Peyer's patch (tissue), 4 donors: Measurements from ENCODE around the gene EPAS1. TPM values are rescaled to one million over a fixed set of nuclear protein-coding genes. Genes with fewer than 3 reads are reported as not detected.

ENCODE experiments used
- DNase-seq, 3 donors: peaks; one replicate each; pipeline ENCODE4 v3.0.0-alpha.2; 2017 to 2019
- H3K27ac ChIP-seq, 4 donors: fragments of 200-600 bp; sonication (generic); one replicate each; pipeline ENCODE4 v1.5.1; 2016 to 2019
- H3K27me3 ChIP-seq, 2 donors: fragments of 200-600 bp; sonication (generic); one replicate each; pipeline ENCODE4 v1.5.1; 2019
- H3K36me3 ChIP-seq, 3 donors: fragments of 200-600 bp; sonication (generic); one replicate each; pipeline ENCODE4 v1.5.1; 2016 to 2019
- H3K4me1 ChIP-seq, 4 donors: fragments of 200-600 bp; sonication (generic); one replicate each; pipeline ENCODE4 v1.5.1; 2016 to 2019
- H3K4me3 ChIP-seq, 4 donors: fragments of 200-600 bp; sonication (generic); 1 replicate in 3 of 4; 2 replicates in 1 of 4; pipeline ENCODE4 v1.5.1; 2016 to 2019; ENCODE audit warnings: mild to moderate bottlenecking in 1 of 4
- H3K9me3 ChIP-seq, 4 donors: fragments of 200-600 bp; sonication (generic); one replicate each; pipeline ENCODE4 v1.5.1; 2016 to 2019; ENCODE audit warnings: mild to moderate bottlenecking in 1 of 4
- POLR2A ChIP-seq, 2 donors: fragments of 450-650 bp; IDR thresholded peaks; one replicate each; pipeline ENCODE4 v1.5.1; 2017; ENCODE audit warnings: antibody characterized with exemption in 2 of 2, mild to moderate bottlenecking in 2 of 2, moderate library complexity in 2 of 2
- total RNA-seq, 4 donors: library from RNA; depleted of rRNA; stranded (reverse); fragments of >200 nt; gene quantifications; one replicate each; pipeline ENCODE4 v1.1.0, GENCODE V29; 2016
- TF ChIP-seq, protein P1 (sequence below), 6 experiments: fragments of 450-650 bp in 4 of 6; fragments of 200-600 bp in 2 of 6; sonication (generic) in 1 of 6; IDR thresholded peaks; one replicate each; pipeline ENCODE4 v1.5.1; 2017 to 2019; ENCODE audit warnings: antibody characterized with exemption in 6 of 6, mild to moderate bottlenecking in 3 of 6, moderate library complexity in 1 of 6

EPAS1 gene
- total RNA-seq, 4 donors from 2014 or later = 114 to 240 (median 196) TPM

DNA sequence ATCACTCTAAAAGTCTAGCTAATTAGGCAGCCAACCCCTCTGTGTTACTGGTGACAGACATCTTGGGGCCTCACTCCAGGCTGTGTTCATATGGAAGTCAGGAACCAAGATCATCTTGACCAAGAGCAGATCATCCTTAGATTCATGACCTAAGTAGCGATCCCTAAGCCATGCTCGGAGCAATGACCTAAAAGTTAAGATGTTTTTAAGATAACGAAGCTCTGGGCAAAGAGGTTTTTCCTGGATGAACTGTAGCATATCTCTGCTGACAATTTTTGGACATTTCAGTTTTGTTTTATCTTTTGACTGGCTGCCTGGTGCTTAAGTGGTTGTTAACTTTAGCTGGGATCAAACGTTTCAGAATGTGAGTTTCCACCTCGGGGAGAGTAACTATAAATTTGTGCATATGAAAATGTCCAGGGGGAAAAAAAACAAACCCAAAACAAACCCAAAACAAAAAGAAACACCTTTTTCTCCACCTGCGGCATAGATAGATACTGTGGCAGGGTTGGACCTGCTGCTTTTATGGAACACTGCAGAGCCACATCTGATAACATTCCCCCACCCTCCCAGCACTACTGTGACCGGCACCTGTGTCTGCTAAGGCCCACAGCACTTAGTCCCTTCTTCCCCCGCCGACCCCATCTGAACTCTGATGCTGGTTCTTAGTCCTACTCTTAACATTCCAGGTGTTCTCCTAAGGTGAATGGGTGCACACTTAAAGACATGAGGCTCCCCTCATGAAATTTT lies 45.5 kb downstream of the EPAS1 start:
- Histone ChIP-seq H3K27ac (no peak overlapping the region), H3K4me3 (no peak overlapping the region), H3K9me3 (no peaks in the 10 kb centered on the region), H3K27me3 (no peaks in the 10 kb centered on the region), H3K4me1 (peaks cover 0 to 17% (median 0%) of the 10 kb centered on the region in 4 donors), H3K36me3 (no peaks in the 10 kb centered on the region)
- no peak for TF ChIP-seq POLR2A (IDR thresholded peaks at IDR 0.05)
- TF ChIP-seq, protein P1, sequence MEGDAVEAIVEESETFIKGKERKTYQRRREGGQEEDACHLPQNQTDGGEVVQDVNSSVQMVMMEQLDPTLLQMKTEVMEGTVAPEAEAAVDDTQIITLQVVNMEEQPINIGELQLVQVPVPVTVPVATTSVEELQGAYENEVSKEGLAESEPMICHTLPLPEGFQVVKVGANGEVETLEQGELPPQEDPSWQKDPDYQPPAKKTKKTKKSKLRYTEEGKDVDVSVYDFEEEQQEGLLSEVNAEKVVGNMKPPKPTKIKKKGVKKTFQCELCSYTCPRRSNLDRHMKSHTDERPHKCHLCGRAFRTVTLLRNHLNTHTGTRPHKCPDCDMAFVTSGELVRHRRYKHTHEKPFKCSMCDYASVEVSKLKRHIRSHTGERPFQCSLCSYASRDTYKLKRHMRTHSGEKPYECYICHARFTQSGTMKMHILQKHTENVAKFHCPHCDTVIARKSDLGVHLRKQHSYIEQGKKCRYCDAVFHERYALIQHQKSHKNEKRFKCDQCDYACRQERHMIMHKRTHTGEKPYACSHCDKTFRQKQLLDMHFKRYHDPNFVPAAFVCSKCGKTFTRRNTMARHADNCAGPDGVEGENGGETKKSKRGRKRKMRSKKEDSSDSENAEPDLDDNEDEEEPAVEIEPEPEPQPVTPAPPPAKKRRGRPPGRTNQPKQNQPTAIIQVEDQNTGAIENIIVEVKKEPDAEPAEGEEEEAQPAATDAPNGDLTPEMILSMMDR (IDR thresholded peaks at IDR 0.05) = no peak
- DNase-seq = no peak

DNA sequence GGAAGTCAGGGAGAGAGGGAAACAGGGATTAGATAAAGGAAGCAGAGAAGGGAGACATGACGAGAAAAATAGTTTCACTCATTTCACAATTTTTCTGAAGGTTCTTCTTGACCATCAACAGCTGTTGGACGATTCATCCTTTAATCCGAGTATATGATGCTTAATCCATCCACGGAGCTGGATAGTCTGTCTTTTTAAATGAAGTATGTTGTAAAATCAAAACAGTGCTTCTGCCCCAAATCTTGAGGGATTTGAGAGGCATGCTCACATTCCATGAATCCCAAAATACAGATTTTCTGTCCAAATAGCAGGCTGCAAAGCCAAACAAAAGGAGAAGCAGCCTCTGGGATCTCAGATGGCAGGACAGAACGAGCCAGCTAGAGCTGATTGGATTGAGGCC lies 47.5 kb downstream of the EPAS1 start:
- no peak for TF ChIP-seq POLR2A (IDR thresholded peaks at IDR 0.05)
- TF ChIP-seq, protein P1 (IDR thresholded peaks at IDR 0.05) = no peak
- Histone ChIP-seq H3K9me3 (no peaks in the 10 kb centered on the region), H3K4me3 (no peak overlapping the region), H3K36me3 (peaks cover 0 to 9% (median 0%) of the 10 kb centered on the region in 3 donors), H3K27ac (no peak overlapping the region), H3K4me1 (peaks cover 0 to 7% (median 0%) of the 10 kb centered on the region in 4 donors), H3K27me3 (no peaks in the 10 kb centered on the region)
- no peak for DNase-seq

GRCh38 chr2:46345775-46346174 lies 48.6 kb downstream of the EPAS1 start:
- TF ChIP-seq POLR2A (IDR thresholded peaks at IDR 0.05) = no peak
- TF ChIP-seq, protein P1 (IDR thresholded peaks at IDR 0.05) = no peak

GRCh38 chr2:46346719-46347118 lies 49.5 kb downstream of the EPAS1 start:
- H3K27me3 ChIP-seq = no peaks in the 10 kb centered on the region
- TF ChIP-seq, protein P1 (IDR thresholded peaks at IDR 0.05) = no peak
- no peak for TF ChIP-seq POLR2A (IDR thresholded peaks at IDR 0.05)
- peak overlapping the region in 1 of 4 donors; percentile 18 for H3K27ac ChIP-seq
- H3K36me3 ChIP-seq = peaks cover 0 to 10% (median 0%) of the 10 kb centered on the region in 3 donors
- H3K4me3 ChIP-seq = no peak overlapping the region
- no peaks in the 10 kb centered on the region for H3K9me3 ChIP-seq
- H3K4me1 ChIP-seq = peaks cover 0 to 14% (median 0%) of the 10 kb centered on the region in 4 donors
- DNase-seq = peak in 1 of 3 donors; percentile 47

More at GRCh38 chr2:46345775-46346174, 48.6 kb downstream of the EPAS1 start:
- H3K27me3 ChIP-seq = no peaks in the 10 kb centered on the region
- no peaks in the 10 kb centered on the region for H3K9me3 ChIP-seq
- peaks cover 0 to 10% (median 0%) of the 10 kb centered on the region in 3 donors for H3K36me3 ChIP-seq
- H3K4me3 ChIP-seq = no peak overlapping the region
- DNase-seq = no peak
- H3K27ac ChIP-seq = no peak overlapping the region
- peaks cover 0 to 7% (median 0%) of the 10 kb centered on the region in 4 donors for H3K4me1 ChIP-seq

GRCh38 chr2:46347648-46348280 lies 50.6 kb downstream of the EPAS1 start:
- no peaks in the 10 kb centered on the region for H3K9me3 ChIP-seq
- no peak for DNase-seq
- no peak overlapping the region for H3K4me3 ChIP-seq
- H3K36me3 ChIP-seq = peaks cover 0 to 13% (median 0%) of the 10 kb centered on the region in 3 donors
- peak overlapping the region in 1 of 4 donors; percentile 18 for H3K27ac ChIP-seq
- TF ChIP-seq, protein P1 (IDR thresholded peaks at IDR 0.05) = no peak
- H3K27me3 ChIP-seq = no peaks in the 10 kb centered on the region
- peaks cover 0 to 13% (median 0%) of the 10 kb centered on the region in 4 donors for H3K4me1 ChIP-seq
